ENCODE results near the gene CEP128.

GRCh38 chr14:80982711-80983110 lies 41.2 kb upstream of the CEP128 start:
- TF ChIP-seq CTCF (IDR thresholded peaks at IDR 0.05) (no peak), POLR2A (IDR thresholded peaks at IDR 0.05; ENCODE audit: low read depth) (no peak), POLR2AphosphoS5 (IDR thresholded peaks at IDR 0.05) (no peak)
